GM19324 (cell line): Measurements from ENCODE around the gene KCNN3.

Source experiments
- ATAC-seq: cut with Tn5 transposase; IDR thresholded peaks from one replicate; pipeline ENCODE4 v1.9.1; 2021; ENCODE audit warnings: mild to moderate bottlenecking, moderate library complexity; ENCODE audit not compliant: unreplicated experiment, low FRiP score

Gene KCNN3

DNA sequence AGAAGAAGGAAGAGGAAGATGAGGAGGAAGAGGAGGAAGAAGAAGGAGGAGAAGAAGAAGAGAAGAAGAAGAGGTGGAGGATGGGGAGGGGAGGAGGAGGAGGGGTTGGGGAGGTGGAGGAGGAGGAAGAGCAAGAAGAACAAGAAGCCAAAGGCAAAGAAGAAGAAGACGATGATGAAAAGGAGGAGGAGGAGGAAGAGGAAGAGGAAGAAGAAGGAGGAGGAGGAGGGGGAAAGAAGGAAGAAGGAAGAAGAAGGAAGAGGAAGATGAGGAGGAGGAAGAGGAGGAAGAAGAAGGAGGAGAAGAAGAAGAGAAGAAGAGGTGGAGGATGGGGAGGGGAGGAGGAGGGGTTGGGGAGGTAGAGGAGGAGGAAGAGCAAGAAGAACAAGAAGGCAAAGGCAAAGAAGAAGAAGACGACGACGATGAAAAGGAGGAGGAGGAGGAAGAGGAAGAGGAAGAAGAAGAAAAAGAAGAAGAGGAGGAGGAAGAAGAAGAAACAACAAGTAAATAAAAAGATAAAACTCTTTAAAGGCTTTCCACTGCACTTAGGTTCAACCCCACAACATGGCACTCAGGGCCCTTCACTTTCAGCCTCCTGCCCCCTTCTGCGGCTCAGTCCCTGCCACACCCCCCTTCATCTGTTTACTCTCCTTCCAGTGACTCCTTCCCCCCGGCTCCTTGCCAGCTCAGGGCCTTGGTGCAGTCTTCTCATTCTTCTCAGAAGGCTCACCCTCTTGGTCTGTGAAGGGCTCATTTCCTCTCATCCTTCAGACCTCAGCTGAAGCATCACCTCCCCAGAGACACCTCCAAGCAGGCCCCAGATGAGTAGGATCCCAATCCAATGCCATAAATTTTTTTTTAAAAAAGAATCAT lies 114.0 kb downstream of the KCNN3 start:
- no peak for ATAC-seq

DNA sequence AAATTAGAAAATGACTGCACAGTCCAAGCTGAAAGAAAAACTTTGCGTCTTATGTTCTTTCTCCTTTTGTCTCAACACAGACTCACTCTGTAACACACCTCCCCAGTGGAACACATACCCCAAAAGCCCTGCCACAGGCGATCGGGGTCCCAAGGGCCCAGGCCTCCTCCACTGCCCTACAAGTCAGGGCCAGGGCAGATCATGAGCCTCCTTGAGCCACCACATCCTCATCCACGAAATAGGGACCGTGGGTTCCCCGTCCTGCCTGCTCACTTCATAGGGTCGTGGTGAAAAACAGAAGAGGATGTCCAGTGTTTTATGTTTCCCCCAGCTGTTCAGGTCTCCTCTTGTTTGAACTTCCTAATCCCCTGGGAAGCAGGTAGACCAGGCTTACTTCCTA lies 116.7 kb downstream of the KCNN3 start:
- no peak for ATAC-seq

DNA sequence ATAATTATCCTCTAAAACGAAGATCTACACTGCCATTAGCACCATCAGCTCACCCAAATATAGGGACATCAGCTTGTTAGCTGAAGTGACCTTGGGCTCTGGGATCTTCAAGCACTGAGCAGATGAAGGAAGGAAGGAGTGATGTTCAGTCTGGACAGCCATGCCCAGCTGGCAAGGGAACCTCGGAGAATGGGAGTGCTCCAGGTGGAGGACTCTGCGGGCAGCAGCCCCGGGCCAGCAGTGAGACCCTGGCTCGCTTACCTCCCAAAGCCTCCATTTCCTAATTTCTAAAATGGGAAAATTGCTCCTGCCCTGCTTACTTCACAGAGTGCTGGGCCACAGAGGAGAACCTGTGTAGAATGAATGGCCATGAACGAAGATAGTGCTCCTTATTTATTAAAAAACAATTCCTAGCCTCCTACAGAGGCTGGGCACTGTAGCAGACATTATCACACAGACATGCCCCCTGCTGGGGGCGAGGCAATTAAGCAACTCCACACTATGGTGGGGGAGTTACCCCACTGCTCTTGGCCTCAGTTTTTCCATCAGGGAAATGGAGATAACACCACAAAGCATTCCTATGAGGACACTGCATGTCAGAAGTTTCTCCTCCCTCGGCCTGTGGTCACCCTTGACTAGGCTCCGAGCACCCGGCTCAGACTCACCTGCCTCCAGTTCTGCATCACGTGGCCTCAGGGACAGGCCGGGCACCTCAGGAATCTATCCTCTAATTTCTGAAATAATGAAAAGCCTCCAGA lies 117.6 kb downstream of the KCNN3 start:
- no peak for ATAC-seq

DNA sequence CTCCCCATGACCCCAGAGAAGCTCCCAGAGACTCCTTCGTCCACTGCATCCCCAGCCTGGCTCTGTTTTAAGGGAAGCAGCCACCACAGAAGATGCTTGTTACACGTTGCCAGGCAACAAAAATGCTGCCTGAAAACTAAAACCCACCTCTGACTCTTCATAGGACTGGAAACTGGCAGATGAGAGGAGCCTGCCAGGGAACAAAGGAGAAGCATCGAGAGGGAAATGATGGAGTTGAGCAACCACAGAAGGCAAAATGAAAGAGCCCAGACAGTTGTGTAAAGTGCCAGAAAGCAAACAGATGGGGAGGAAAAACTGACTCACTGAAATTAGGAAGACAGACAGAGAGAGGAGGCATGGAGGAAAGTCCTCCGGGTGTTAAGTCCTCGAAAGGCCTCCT lies 118.4 kb downstream of the KCNN3 start:
- no peak for ATAC-seq

DNA sequence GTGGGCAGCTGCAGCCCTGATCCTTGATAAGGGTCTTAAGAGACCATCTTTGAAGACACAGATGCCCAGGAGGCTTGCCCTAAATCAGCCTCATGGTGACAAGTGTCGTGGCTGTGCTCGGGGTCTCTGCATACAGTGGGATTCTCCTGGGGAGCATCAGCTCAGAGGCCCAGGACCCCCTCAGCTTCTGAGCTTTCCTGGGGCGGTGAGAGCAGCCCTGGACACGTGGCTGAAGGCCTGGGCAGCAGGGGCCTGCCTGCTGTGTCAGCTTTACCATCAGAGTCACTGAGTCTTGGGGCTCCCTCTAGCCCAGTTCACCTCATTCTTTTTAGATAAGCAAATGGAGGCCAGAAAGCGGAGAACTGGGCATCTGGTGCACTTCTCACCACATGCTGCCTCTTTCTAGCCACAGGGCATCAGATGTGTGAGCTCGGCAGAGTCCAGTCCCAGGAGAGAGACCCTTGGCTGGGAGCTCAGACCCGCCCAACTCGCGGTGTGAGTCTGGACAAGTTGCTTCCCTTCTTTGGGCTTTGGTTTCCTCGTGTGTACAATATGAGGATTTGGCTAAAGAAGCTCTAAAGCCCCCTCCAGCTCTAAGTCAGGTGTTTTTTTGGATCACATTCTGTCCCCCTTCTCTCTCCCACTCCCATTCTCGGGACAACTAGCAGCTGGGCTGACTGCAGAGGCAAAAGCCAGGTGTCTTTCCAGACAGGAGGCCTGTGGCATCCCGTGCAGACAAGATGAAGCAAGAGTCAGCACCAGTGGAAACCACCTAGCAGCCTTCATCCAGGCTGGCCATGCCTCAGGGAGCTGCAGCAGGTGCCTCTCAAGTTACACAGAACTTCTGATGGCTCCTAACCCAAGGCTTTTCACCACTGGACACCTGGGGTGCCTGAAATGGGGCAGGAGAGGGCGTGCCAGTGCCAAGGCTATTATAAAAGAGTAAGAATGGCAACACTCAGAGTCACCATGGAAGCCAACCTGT lies 119.1 kb downstream of the KCNN3 start:
- ATAC-seq: no peak

DNA sequence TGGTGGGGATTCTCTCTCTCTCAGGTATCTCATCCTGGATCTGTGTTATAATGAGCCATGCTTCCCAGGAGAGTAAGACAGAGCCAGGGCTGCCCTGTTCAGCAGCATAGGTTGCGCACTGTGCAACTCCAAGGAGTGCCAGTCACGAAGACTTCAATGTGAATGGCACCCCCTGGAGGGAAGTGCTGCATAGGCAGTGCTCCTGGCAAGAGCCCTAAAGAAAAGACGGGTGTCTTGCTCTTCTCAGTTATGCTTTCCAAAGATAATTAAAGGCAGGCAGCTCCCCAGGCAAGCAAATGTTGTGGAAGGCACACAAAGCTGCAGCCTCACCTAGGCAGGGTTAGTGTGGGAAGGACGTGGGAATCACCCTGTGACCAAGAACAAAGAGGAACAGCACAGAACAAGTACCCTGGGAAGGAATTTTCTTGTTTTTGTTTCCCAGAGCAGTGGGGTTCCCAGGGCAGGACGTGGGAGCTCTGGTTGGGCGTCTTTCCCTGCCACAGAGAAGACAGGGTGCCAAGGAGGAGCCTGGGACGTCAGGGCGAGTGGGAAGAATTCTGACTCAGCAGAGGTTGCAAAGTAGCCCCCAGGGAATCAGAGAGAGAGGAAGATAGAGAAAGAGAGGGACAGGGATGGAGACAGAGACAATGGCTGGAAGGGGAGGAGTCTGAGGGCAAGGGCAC lies 120.9 kb downstream of the KCNN3 start:
- no peak for ATAC-seq

DNA sequence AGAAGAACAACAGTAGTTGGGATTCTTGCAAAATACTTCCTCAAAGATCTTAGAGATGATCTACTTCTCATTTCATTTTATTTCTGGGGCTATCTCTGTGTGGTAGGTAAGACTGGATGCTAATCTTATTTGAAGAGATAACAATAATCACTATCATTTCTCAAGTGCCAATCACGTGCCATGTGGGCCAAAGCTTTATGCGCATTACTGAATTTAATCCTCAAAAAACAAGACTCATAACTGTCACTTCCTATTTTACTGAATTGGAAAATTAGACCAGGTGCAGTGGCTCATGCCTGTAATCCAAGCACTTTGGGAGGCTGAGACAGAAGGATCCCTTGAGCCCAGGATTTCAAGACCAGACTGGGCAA lies 121.7 kb downstream of the KCNN3 start:
- ATAC-seq: no peak

DNA sequence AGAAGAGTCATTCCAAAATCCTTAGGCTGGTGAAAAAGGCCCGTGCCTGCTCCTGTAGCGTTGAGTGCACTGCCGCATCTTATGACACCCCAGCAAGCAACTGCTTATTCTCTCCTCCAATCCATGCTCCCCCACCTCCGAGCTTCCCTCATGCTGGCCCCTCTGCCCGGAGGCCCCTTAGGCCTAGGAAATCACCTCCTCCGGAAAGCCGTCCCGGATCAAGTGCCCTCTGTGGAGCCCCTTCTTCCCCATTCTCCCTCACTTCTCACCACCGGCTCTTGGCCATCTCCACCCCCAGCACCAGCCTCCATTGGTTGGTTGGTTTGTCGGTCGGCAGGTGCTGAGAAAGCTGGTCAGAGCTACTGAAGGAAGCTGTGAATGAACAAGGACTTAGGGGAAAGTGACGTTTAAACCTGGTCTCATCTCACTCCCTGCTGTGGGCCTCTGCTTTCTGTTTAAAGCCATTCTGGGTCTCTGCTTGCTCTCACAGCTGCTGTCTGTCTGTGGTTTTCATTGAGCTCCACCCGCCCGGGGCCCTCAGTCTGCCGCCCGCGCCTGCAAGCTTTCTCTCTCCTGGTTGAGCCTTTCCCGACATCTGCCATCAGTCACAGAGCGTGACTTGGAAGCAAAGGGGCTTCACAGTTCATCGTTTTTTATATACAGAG lies 122.2 kb downstream of the KCNN3 start:
- ATAC-seq: no peak

DNA sequence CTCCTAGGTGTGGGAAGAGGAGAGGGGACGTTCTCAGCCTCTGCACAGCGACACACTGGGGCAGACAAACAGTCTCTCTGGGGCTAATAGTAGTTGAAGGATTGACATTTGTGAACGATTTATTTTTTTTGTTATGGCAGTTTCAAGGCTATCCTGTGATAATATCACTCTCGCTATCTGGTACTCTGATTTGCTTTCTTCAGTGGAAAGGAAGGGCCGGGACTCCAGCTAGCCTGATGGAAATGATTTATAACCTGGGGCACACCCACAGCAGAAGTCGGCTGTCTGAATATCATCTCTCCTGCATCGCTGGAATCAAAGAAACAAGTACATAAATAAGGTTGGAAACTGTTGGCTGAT lies 122.7 kb downstream of the KCNN3 start:
- no peak for ATAC-seq

DNA sequence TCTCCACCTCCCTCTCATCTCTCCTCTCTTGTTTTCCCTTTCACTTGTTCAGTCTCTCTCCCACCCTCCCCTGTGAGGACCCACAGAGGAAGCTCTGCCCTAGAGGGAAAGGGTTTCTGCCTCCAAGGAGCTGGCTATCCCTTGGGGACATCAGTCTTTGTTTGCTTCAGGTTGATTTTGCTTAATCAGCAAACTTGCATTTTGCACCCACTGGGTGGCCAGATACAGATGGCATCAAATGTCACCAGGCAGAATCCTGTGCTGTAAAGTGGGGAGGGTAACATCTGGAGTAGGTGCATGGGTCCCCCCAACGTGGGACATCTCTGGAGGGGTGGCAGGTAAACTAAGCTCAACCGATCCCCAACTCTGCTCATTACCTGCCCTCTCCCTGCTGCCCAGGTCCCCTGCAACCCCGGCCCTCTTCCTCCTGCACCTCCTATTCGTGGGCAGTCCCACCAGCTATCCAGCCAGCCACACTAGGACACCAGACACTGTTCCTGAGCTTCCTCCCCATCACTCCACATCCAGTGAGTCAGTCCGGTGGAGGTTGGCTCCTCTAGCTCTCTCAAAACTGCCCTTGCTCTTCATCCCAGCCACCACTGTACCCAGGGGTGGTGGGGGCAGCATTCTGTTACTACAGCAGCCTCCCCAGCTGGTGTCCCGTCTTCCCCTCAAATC lies 123.3 kb downstream of the KCNN3 start:
- no peak for ATAC-seq

DNA sequence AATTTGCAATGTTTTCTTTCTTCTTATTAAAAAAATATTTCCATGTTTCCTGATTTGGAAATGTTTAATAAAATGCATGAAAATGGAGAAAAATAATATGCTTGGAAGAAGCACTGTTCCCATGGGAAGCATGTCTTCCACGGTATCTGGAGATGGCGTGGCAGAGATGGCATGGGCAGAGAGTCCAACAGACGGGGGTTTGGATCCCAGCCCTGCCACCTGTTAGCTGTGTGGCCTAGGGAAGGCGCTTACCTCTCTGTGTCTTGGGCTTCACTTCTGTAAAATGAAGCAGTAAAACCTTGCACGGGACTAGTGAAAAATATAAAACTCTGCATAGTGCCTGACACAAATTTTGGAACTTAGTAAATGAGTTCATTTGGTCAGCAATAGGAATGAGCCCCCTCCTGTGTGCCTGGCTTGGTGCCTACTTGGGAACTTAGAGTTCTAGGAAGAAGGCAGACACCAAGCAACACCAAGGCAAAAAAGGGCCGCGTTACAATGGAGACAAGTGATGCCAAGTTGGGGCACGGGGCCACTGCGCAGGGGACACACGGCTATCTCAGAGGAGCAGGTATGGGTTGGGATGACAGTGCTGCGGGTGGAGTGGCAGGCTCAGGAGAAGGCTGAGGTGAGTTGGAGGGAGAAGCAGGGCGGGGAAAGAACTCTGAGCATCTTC lies 124.2 kb downstream of the KCNN3 start:
- no peak for ATAC-seq

DNA sequence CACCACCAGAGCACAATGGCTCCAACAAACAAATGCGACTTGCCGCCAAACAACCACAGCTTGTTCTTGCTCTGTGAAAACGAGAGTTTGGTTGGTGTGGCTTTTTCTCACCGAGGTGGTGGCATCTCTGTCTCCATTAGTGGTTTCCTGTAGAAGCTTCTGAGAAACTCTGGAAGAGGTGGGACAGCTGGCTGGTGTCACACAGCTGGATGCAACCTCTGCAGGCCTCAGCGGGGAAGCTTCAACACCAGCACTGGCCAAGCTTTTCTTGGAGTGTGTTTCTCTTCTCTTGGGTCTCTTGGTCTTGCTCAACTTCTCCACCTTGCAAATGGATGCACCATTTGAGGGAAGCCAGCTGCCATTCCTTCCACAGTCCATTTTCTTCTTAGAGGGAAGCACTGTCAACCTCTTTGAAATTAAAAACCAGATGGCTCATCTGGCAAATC lies 124.8 kb downstream of the KCNN3 start:
- no peak for ATAC-seq

DNA sequence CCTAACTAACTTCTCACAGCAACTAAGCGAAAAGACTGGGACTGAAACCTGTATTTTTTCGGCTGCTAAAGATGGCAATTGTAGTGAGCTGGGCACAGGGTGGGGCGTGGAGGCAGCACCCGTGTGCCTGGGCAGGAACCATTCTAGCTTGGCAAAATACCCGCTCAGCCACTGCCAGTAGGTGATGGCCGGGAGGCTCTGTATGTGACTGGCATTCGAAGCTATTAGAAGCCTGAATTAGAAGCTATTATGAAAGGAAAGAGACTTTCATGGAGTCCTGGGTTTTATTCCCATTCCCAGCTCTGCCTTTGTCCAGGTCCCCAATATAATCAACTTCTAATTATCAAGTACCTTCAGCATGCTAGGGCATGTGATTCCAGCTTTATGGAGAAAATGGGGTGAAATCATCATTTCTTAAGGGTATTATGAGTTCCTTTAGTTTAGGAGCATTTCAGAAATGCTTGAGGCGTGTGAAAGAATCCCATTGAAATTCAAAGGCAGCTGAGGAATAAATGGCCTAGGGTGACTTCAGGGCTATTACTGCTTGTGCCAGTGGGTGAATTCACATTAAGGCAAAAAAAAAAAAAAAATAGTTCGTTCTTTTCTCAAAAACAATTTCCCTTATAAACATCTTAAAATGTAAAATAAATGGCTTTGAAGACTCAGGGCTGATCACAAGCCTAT lies 125.6 kb downstream of the KCNN3 start:
- no peak for ATAC-seq

DNA sequence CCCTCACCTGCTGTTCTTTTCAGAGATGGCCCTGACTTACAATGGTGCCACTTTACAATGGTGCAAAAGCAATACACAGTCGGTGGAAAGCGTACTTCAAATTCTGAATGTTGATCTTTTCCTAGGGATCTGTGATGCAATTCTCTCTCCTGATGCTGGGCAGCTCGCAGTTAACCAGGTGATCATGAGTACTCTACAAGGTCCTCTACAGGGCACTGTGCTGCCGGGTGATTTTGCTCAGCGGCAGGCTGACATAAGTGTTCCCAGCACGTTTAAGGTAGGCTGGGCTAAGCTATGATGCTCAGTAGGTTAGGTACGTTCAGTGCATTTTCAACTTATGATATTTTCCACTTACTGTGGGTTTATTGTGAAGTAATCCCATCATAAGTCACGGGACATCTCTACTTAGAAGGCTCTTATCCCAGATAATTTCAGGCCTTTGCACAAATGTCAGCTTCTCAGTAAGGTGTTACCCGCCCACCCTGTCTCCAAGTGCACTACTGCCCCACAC lies 126.5 kb downstream of the KCNN3 start:
- ATAC-seq: no peak

DNA sequence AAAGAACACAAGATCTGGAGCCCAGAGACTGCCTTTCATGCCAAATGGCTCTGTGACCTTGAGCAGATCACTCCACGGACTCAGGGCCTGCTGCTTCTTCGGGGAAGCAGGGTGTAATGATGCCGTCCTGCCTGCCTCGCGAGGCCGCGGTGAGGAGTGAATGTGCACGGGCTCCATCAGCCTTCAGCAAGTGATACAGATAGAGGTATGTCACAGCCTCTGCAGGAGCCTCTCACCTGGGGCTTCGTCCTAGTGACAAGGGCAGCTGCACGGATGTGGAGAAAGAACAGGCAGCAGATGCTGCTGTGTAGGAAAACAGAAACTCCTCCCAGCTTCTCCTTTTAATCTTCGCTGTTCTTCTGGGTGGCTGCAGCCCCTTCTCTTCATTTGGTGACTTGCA lies 127.5 kb downstream of the KCNN3 start:
- no peak for ATAC-seq

DNA sequence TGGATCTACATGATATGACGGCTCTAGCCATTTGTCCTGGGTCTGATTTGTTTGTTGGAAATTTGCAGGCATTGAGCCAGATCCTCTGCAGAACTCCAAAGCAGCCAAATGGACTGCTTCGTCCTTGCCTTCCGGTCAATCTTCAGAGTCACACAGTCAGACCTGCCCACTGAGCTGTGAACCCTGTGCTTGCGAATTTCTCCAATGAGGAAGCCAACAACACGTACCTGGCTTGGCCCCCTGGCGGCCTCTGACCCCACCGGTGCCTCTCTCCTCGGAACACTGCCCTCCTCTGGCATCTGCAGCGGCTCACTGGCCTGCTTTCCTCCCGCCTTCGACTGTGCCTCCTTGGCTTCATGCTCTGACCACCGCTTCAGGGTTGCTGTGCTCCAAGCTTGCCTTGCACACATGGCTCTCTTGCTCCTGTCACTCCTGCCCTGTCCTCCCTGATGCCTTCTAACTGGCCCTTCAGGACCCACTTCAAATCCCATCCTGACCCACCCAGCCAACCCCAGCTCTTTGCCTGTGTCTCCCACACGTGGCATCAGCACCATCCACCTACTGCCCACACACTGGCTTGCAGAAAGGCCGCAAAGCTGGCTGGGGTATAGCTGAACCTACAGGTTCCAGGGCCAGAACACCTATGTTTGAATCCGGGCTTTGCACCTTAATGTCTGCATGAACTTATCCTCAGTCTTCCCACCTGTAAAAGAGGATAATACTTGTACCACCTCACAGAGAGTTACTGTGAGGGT lies 128.2 kb downstream of the KCNN3 start:
- no peak for ATAC-seq

DNA sequence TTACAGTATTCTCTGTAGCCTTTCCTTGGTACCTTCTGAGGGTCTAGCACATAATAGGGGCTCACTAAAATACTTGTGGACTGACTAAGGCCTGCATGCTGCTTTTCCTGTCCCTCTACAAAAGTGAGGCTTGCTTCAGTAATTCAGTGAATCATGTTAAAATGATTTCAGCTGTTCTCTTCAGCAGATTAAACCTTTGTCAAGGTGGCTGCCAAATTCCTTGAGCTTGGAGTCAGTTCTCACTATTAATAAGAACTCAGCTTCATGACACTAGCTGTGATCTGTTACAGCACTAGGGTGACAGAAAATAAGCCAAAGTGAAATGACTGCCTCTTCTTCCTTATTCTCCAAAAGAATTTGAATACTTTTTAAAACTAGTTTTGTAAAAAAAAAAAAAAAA lies 128.8 kb downstream of the KCNN3 start:
- ATAC-seq: no peak
